Liver (tissue), 9 donors: ENCODE results near the gene LHPP. TPM values are rescaled to one million over a fixed set of nuclear protein-coding genes. Genes with fewer than 3 reads are reported as not detected.

Experiments
- DNase-seq: peaks from one replicate; pipeline ENCODE4 v3.0.0-alpha.2; 2017; ENCODE audit warnings: low spot score
- H3K27ac ChIP-seq, 2 donors: one replicate each; pipeline ENCODE4 v1.7.0; 2013; ENCODE audit warnings: inconsistent platforms in 2 of 2, low read length in 2 of 2, control low read depth in 1 of 2, low read depth in 1 of 2, mild to moderate bottlenecking in 1 of 2
- H3K27me3 ChIP-seq, 4 donors: one replicate each; pipeline versions ENCODE4 v1.6.1 to v1.7.0; 2013; ENCODE audit warnings: low read length in 3 of 4, inconsistent platforms in 1 of 4, mild to moderate bottlenecking in 1 of 4, moderate library complexity in 1 of 4; ENCODE audit not compliant: control insufficient read depth in 4 of 4, insufficient read depth in 4 of 4
- H3K36me3 ChIP-seq, 4 donors: one replicate each; pipeline versions ENCODE4 v1.6.1 to v1.7.0; 2013; ENCODE audit warnings: low read length in 3 of 4, mild to moderate bottlenecking in 3 of 4, low read depth in 1 of 4, moderate library complexity in 1 of 4; ENCODE audit not compliant: control insufficient read depth in 4 of 4, insufficient read depth in 3 of 4
- H3K4me1 ChIP-seq, 4 donors: one replicate each; pipeline versions ENCODE4 v1.6.1 to v1.7.0; 2013; ENCODE audit warnings: low read length in 3 of 4, mild to moderate bottlenecking in 3 of 4, moderate library complexity in 1 of 4; ENCODE audit not compliant: control insufficient read depth in 4 of 4, insufficient read depth in 4 of 4
- H3K4me3 ChIP-seq, 3 donors: one replicate each; pipeline versions ENCODE4 v1.6.1 to v1.7.0; 2013; ENCODE audit warnings: low read length in 3 of 3, control low read depth in 1 of 3, low read depth in 1 of 3, mild to moderate bottlenecking in 1 of 3
- H3K9ac ChIP-seq, 2 donors: one replicate each; pipeline ENCODE4 v1.7.0; 2013; ENCODE audit warnings: low read length in 2 of 2, mild to moderate bottlenecking in 2 of 2, moderate library complexity in 2 of 2, control low read depth in 1 of 2, low read depth in 1 of 2
- H3K9me3 ChIP-seq, 4 donors: one replicate each; pipeline versions ENCODE4 v1.6.1 to v1.7.0; 2013; ENCODE audit warnings: low read length in 3 of 4; ENCODE audit not compliant: control insufficient read depth in 4 of 4
- EGR1 ChIP-seq, 2 donors: IDR thresholded peaks; 2 replicates each; pipeline ENCODE4 v1.6.1; 2016 to 2018; ENCODE audit warnings: antibody characterized with exemption in 2 of 2, low read depth in 2 of 2
- FOXA1 ChIP-seq: IDR thresholded peaks from 2 replicates; pipeline ENCODE4 v1.6.1; 2016; ENCODE audit warnings: antibody characterized with exemption
- FOXA2 ChIP-seq: IDR thresholded peaks from 2 replicates; pipeline ENCODE4 v1.6.1; 2016; ENCODE audit warnings: antibody characterized with exemption
- GABPA ChIP-seq, 2 donors: IDR thresholded peaks in 1 of 2; conservative IDR thresholded peaks in 1 of 2; 2 replicates each; pipeline ENCODE4 v1.6.1; 2016; ENCODE audit warnings: antibody characterized with exemption in 2 of 2, mild to moderate bottlenecking in 1 of 2, moderate library complexity in 1 of 2
- HNF4A ChIP-seq, 2 donors: conservative IDR thresholded peaks; 2 replicates each; pipeline ENCODE4 v1.6.1; 2016; ENCODE audit warnings: antibody characterized with exemption in 2 of 2, mild to moderate bottlenecking in 2 of 2
- JUND ChIP-seq, 2 donors: IDR thresholded peaks; 2 replicates each; pipeline ENCODE4 v1.6.1; 2016; ENCODE audit warnings: antibody characterized with exemption in 2 of 2
- NR2F2 ChIP-seq: IDR thresholded peaks from 2 replicates; pipeline ENCODE4 v1.6.1; 2016; ENCODE audit warnings: antibody characterized with exemption
- RAD21 ChIP-seq, 2 donors: IDR thresholded peaks; 2 replicates each; pipeline ENCODE4 v1.6.1; 2016; ENCODE audit warnings: antibody characterized with exemption in 2 of 2, mild to moderate bottlenecking in 2 of 2
- RXRA ChIP-seq, 2 donors: IDR thresholded peaks; 2 replicates each; pipeline ENCODE4 v1.6.1; 2017 to 2018; ENCODE audit warnings: antibody characterized with exemption in 2 of 2, mild to moderate bottlenecking in 1 of 2
- SP1 ChIP-seq: IDR thresholded peaks from 2 replicates; pipeline ENCODE4 v1.6.1; 2018; ENCODE audit warnings: antibody characterized with exemption, mild to moderate bottlenecking
- WGBS: extraction: QIAGEN DNeasy Blood & Tissue Kit; methylation state at CpG from one replicate; pipeline ENCODE4 v1.1.7; 2013; 5-methylcytosine and 5-hydroxymethylcytosine counted together
- polyA plus RNA-seq, 2 donors: library from polyadenylated mRNA; stranded (reverse) in 1 of 2; unstranded in 1 of 2; fragments of 200-250 nt in 1 of 2; fragments of >200 nt in 1 of 2; fragmentation: Nextera tagmentation in 1 of 2; extraction: Ambion mirVana in 1 of 2; gene quantifications; one replicate each; pipeline versions ENCODE4 v1.2.1 to v1.2.3, GENCODE V29; 2013 to 2015
- total RNA-seq, 2 donors: library from RNA; depleted of rRNA; stranded (reverse); fragments of >200 nt; gene quantifications; one replicate each; pipeline ENCODE4 v1.2.3, GENCODE V29; 2014
- TF ChIP-seq, protein P1 (sequence below): IDR thresholded peaks from 2 replicates; pipeline ENCODE4 v1.6.1; 2016; ENCODE audit warnings: antibody characterized with exemption
- TF ChIP-seq, protein P2 (sequence below): IDR thresholded peaks from 2 replicates; pipeline ENCODE4 v1.6.1; 2016; ENCODE audit warnings: antibody characterized with exemption
- donor health status: healthy.
- donor health status: healthy.
- donor health status: healthy.
- donor health status: healthy.
- donor health status: healthy.

Gene LHPP
- total and polyA plus RNA-seq, 4 donors = 15.9 to 39.9 (median 26.2) TPM

DNA sequence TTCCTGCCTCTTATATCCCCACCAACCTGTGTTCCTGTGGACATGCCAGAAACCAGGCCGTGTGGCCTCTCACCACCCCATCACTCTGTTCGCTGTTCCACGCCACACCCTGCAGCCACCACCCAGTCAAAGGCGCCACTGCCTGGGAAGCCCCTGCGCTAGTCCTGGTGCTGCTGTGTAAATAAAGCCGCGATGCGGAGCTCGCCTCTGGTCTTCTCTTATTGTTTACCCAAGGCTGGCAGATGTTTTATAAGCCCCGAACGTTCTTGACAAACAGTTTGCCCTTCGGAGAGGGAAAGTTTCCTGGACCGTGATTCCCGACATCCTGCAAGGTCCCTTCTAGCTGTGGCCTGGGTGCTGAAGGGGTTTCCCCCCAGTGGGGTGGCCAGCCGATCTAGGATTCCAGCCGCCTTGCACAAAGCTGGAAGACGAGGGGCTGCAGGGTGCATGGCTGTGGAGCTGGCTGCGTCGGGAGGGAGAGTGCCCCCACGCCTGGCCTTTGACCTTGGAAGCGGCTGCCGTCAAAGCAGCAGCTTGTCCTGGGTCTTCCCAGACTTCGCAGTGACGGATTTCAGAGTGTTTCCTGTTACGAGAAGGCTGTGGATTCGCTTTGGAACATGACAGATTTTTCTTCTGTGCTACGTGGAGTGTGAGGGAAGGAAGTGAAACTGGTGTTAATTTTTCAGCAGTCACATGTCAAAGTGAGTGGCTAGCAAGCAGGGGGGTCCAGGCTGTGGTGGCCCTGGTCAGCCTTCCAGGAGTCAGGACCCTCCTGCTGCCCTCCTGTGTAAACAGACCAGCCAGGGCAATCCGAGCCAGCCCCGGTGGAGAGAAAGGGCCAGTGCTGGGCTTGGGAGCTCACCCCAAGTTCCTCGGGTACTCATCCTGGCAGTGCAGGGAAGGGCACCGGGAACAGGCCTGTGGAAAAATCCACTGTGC, 61.6 kb downstream of the LHPP start:
- Histone ChIP-seq H3K36me3 (no peaks in the 10 kb centered on the region), H3K4me3 (no peak overlapping the region), H3K9me3 (no peaks in the 10 kb centered on the region), H3K9ac (no peak overlapping the region), H3K4me1 (peaks cover 0 to 13% (median 8%) of the 10 kb centered on the region in 4 donors), H3K27me3 (no peaks in the 10 kb centered on the region), H3K27ac (no peak overlapping the region)
- no peak for TF ChIP-seq JUND (IDR thresholded peaks at IDR 0.05)
- peak; percentile 87 for TF ChIP-seq NR2F2
- 61% methylated on average over 31 of the region's 31 CpGs for WGBS
- no peak for DNase-seq

DNA sequence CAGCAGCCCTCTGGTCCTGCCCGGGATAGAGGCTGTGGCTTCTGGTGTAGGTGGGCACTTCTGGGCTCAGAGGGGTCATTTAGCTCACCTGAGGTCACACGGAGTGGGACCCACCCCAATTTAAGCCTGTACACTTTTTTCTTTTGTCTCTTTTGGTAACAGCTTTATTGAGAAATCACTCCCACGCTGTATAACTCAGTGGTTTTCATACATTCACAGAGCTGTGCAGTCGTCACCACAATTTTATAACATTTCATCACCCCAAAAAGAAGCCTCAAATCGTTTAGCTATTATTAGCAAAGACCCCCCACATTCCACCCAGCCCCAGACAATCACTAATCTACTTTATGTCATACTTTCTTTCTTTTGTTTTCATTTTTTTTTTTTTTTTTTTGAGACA, 62.3 kb downstream of the LHPP start:
- Histone ChIP-seq H3K27ac (no peak overlapping the region), H3K27me3 (no peaks in the 10 kb centered on the region), H3K36me3 (no peaks in the 10 kb centered on the region), H3K4me1 (peaks cover 0 to 13% (median 8%) of the 10 kb centered on the region in 4 donors), H3K4me3 (no peak overlapping the region), H3K9me3 (no peaks in the 10 kb centered on the region), H3K9ac (no peak overlapping the region)
- 81% methylated on average over 5 of the region's 5 CpGs for WGBS
- TF ChIP-seq FOXA1 = no peak
- no peak for TF ChIP-seq FOXA2
- no peak for TF ChIP-seq GABPA (IDR thresholded peaks at IDR 0.05 in 1 of 2, conservative IDR thresholded peaks at IDR 0.05 in 1 of 2)
- TF ChIP-seq, protein P1, sequence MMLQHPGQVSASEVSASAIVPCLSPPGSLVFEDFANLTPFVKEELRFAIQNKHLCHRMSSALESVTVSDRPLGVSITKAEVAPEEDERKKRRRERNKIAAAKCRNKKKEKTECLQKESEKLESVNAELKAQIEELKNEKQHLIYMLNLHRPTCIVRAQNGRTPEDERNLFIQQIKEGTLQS = no peak
- no peak for TF ChIP-seq HNF4A (conservative IDR thresholded peaks at IDR 0.05)
- TF ChIP-seq SP1 = no peak
- TF ChIP-seq EGR1 (IDR thresholded peaks at IDR 0.05; ENCODE audit: low read depth in 2 of 2) = no peak
- no peak for DNase-seq

DNA sequence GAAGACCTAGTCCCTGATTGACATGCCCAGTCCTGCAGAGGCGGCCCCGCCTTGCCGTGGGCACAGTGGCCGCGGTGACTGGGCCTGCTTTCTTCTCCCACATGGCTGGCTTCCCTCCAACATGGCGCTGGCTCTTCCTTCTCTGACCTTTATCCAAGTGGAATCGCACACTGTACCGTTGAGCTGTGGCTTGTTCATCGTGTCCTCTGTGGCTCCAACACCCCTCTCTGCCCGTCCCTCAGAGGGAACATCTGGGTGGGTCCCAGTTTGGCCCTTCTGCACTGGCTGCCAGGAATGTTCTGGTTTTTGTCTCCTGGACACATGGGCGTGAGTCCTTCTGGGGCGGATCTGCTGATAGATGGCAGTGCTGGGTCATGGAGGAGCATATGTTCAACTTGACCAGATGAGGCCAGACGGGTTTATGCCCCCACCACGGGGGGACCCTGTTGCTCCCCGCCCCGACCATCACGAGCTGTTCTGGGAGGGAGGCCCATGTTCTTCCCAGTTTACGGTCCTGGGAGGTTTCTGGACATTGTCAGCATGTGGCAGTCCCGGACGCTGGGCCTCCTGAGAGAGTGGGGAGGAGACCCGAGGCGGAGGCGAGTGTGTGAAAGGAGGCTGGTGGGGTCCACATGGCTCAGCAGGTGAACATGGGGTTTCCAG, 63.5 kb downstream of the LHPP start:
- H3K9ac ChIP-seq = no peak overlapping the region
- H3K27ac ChIP-seq = no peak overlapping the region
- H3K27me3 ChIP-seq = no peaks in the 10 kb centered on the region
- H3K4me1 ChIP-seq = peaks cover 0 to 13% (median 8%) of the 10 kb centered on the region in 4 donors
- TF ChIP-seq HNF4A (conservative IDR thresholded peaks at IDR 0.05) (peak in 1 of 2 donors; percentile 9), NR2F2 (peak; percentile 61), RAD21 (IDR thresholded peaks at IDR 0.05) (peak in 1 of 2 donors; percentile 4), SP1 (peak; percentile 35), RXRA (IDR thresholded peaks at IDR 0.05) (peak in 1 of 2 donors; percentile 17)
- TF ChIP-seq, protein P2, sequence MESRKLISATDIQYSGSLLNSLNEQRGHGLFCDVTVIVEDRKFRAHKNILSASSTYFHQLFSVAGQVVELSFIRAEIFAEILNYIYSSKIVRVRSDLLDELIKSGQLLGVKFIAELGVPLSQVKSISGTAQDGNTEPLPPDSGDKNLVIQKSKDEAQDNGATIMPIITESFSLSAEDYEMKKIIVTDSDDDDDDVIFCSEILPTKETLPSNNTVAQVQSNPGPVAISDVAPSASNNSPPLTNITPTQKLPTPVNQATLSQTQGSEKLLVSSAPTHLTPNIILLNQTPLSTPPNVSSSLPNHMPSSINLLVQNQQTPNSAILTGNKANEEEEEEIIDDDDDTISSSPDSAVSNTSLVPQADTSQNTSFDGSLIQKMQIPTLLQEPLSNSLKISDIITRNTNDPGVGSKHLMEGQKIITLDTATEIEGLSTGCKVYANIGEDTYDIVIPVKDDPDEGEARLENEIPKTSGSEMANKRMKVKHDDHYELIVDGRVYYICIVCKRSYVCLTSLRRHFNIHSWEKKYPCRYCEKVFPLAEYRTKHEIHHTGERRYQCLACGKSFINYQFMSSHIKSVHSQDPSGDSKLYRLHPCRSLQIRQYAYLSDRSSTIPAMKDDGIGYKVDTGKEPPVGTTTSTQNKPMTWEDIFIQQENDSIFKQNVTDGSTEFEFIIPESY = no peak
- H3K4me3 ChIP-seq = no peak overlapping the region
- no peaks in the 10 kb centered on the region for H3K36me3 ChIP-seq
- no peaks in the 10 kb centered on the region for H3K9me3 ChIP-seq
- 67% methylated on average over 23 of the region's 23 CpGs for WGBS
- no peak for DNase-seq
